Measurements from ENCODE around the gene CTAGE1. TPM values are rescaled to one million over a fixed set of nuclear protein-coding genes. Genes with fewer than 3 reads are reported as not detected.
A peak's percentile ranks its signal among the peaks of the same experiment; 100 is the strongest.
"Not testable (repeated sequence)": the region's sequence is repeated elsewhere in the genome, so short reads cannot be mapped to it uniquely, and the experiment has no call there.

CTAGE1 gene, protein sequence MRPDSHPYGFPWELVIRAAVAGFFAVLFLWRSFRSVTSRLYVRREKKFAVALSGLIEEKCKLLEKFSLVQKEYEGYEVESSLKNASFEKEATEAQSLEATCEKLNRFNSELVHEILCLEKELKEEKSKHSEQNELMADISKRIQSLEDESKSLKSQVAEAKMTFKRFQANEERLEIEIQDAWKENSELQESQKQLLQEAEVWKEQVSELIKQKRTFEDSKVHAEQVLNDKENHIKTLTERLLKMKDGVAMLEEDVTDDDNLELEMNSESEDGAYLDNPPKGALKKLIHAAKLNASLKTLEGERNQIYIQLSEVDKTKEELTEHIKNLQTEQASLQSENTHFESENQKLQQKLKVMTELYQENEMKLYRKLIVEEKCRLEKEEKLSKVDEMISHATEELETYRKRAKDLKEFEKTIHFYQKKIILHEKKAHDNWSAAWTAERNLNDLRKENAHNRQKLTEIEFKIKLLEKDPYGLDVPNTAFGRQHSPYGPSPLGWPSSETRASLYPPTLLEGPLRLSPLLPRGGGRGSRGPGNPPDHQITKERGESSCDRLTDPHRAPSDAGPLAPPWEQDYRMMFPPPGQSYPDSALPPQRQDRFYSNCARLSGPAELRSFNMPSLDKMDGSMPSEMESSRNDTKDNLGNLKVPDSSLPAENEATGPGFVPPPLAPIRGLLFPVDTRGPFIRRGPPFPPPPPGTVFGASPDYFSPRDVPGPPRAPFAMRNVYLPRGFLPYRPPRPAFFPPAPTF
- total RNA-seq, result not detected in 2 replicates

DNA sequence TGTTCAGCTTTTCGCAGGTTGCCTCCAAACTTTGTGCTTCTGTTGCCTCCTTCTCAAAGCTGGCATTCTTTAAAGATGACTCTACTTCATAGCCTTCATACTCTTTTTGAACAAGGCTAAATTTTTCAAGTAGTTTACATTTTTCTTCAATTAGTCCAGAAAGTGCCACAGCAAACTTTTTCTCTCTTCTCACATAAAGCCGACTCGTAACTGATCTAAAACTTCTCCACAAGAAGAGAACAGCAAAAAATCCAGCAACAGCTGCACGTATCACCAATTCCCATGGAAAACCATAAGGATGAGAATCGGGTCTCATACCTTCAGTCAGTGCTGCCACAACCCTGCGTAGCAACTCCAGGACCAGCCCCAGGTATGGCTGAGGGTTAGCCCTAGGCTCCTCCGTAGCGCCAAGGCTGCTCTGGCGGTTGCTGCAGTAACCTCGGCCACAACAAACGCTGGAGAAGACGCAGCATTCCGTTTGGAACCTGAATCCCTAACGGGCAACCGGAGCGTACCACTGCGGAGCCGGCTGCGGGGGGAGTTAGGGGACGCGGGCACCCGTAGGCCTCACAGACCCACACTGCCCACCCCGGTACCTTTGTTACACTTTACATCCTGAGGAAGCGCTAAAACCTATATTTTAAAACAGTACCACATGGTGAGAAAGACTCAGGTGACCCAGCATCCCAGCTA, at the start of gene CTAGE1:
CTAGE1 (minus strand) TSS at position 420 of the 693 bp plus-strand sequence; CDS start at position 316, 104 bp downstream.
- no peak for DNase-seq (ENCODE audit: low read depth in 2 of 2)

DNA sequence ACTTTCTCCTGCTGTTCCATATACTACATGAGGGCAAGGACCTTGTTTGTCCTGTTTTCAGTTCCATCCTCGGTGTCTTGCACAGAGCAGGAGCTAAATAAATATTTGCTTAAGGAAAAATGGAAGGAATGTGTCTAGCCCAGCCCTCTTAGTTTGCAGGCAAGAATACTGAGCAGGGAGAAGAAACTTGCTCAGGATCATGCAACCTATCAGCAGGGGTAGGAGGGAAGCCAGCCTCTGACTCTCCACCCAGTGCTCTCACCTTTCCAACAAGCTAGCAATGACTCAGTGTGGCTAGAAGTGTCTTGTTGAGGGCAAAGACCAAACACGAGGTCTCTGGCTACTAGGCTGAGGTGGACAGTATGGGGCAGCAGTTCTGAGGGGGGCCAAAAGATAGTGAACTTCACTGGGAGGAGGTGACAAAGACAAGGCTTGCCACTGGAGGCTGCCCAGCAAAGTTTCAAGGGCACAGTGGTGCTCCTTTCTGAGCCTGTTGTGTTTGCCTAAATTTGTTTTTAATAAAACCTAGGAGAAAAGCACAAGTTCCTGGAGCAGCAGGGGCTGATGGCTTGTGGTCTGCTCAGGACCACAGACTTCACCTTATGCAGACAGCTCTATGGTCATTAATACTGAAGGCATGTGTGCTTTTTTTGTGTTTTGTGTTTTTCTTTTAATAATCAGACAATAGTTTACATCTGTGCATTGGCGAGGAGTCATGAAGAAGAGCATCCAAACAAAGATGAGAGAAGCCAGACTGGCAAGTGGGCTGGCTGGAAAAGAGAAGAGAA, 49.1 kb upstream of the CTAGE1 start:
- DNase-seq (ENCODE audit: low read depth in 2 of 2), result peak in 1 of 2 donors; percentile 29

DNA sequence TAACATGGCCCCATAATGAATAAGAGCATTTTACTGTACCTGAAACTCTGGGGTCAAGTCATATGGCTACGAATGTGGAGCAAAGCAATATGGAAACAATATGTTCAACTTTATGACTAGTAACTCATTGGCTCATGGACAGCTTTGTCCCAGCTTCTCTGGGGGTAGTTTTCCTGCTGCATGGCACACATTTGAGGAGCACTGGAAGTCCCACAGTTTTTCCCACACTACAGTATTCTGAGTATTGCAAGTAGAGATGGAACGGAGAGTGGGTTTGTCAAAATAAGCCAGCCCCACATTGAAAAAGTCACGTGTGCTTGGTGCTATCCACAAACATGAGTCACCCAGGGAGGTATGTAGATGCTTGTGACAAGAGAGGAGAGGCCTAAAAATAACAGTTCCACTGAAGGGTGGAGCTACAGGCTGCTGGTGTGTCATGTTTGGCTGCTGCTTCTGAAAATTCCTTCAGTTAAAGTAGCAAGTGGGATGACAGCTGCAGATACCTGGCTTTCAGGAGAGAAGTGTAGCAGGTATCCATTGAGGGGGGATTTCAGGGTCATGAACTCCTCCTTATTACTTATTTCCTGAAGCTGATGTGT, 48.2 kb upstream of the CTAGE1 start:
- DNase-seq (ENCODE audit: low read depth in 2 of 2), result peak; percentile 5 to 86

DNA sequence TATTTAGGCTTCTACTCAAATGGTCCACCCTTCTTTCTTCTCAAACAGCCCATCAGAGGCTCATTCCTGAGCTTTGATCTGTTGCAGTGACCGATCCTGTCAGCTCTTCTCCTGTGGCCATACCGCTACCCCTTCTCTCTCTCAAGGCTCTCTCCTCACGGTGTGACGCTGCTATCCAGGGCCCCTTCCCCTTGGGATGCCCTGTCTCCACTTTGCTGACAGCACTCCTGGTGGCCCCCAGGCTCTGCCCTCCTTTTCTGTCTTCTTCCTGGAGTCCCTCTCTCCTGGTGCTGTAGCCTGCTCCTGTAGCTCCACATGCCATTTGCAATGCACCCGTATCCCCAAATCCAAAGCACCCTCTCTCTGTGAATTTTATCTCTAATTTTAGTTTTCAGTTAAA, 45.4 kb upstream of the CTAGE1 start:
- DNase-seq (ENCODE audit: low read depth in 2 of 2), result no peak

DNA sequence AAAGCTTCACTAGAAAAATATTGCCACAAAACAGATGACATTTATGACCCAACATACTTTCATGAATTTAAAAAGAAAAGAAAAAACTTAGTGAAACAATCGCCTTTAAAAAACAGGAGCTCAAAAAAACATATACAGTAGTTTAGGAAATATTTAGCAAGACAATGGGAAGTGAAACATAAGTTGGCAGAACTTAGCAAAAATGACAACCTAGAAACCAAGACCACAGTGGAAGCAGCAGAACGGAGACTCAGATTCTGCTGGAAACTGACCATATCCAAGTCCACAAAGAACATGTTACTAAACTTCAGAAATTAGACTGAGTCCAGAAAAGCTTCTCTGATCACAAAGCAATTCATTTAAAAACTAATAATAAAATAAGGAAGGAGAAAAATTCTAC, 41.8 kb upstream of the CTAGE1 start:
- no peak for DNase-seq (ENCODE audit: low read depth in 2 of 2)

DNA sequence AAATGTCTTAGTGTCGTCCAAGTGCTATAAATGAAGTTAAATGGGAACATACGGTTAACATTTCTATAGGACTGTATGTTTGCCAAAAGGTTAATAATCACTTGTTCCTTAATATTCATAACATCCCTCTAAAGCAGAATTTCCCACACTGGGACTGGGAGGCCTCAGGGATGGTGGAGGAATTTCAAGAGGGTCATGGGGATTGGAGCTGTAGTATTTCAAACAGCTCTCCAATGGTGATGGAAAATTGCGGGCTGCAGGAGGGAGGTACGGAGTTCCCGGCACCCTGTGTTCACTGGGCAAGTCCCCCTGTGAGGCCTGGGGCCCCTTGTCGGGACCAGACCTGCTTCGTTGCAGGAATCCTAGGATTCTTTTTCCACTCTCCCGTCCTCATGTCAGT, 39.8 kb upstream of the CTAGE1 start:
- no peak for DNase-seq (ENCODE audit: low read depth in 2 of 2)

DNA sequence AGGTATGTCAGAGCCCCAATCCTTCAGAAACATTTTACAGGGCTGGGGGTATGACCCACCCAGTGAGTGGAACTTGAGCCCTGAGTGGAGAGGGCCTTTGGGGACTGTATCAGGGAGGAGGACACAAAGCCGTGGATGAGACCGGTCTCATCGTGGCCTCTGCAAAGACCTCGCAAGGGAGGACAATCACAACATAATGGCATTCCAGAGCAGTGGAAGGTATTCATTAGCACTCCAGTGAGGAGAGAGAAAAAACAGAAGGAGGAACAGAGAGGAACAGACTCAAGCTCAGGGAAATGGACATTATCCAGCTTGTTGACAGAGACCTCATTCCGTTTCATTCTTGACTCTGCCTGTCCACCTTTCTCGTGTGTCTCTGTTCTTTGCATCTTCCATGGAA, 38.8 kb upstream of the CTAGE1 start:
- no peak for DNase-seq (ENCODE audit: low read depth in 2 of 2)

DNA sequence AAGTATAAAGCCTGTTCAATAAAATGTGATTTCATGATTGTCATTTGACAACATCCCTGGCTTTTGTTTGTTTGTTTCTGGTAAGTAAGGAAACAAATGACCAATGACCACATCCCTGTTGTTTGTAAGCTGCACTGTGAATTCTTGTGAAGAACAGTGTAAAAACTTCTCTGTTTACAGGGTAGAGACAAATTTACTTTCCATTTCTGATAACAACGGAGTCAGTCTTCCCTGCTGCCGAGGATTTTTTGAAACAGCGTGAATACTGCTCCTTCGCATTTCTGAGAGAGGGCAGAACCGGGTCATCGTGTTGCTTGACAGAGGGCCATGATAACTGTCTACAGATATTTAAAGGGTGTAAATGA, 38.4 kb upstream of the CTAGE1 start:
- no peak for DNase-seq (ENCODE audit: low read depth in 2 of 2)

DNA sequence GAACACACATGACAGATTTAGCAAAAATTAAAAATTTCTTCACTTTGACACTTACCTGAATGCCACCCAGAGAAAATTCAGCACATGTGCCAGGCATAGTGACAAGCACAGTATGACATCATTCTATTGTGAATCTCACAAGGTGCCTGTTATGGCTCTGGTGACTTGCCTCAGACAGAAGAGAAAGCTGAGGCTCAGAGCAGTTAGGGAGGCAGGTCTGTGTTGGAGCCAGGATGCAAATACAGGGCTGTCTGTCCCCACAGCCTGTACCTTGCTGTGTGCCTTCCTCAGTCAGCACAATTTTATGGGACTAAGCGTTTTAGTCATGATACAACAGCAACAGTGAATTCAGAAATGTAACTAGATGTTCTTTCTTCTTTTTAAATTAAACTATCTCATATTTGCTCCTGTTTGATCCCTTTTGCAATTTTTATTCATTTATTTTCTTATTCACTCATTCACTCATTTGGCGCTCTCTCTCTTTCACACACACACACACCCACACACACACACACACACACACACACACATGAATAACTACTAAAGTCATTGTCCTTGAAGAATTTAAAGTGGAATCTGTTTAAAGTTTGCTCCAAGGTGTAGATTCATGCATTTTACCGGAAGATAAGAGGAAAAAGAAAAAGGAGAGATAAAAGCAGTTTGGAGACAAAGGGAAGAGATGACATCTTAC, 37.9 kb upstream of the CTAGE1 start:
- no peak for DNase-seq (ENCODE audit: low read depth in 2 of 2)

DNA sequence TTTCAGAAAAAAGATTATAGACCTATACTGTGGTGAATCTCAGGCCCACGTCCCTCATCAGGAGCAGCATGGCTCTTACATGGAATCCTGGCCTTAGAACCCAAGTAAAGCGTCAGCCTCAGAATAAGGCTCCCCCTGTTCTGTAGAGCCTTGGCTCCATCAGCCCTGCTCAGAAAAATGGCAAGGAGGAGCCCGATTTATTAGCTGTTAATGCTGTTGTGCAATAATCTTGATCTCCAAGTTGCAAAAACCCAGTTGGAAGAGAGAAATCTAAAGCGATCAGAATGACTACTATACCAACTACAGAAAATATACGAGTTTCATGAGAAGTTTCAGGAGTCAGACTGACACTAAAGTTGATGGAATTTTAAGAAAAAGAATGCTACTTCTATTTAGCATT, 35.6 kb upstream of the CTAGE1 start:
- no peak for DNase-seq (ENCODE audit: low read depth in 2 of 2)

DNA sequence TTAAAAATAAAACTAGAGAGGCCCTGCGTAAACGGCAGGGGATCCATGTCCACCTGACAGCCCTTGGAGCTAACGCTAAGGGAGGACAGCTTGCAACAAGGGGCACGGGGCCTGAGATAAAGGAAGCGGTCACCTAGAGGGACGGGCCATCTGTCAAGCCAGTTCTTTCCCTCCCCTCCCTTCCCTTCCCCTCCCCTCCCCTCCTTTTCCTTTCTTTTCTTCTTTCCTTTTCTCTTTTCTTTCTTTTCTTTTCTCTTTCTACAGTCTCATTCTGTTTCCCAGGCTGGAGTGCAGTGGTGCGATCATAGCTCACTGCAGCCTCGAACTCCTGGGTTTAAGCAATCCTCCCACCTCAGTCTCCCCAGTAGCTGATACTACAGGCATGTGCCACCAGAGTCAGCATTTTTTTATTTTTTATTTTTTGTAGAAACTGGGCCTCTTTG, 34.5 kb upstream of the CTAGE1 start:
- DNase-seq (ENCODE audit: low read depth in 2 of 2), result peak in 1 of 2 donors; percentile 57

DNA sequence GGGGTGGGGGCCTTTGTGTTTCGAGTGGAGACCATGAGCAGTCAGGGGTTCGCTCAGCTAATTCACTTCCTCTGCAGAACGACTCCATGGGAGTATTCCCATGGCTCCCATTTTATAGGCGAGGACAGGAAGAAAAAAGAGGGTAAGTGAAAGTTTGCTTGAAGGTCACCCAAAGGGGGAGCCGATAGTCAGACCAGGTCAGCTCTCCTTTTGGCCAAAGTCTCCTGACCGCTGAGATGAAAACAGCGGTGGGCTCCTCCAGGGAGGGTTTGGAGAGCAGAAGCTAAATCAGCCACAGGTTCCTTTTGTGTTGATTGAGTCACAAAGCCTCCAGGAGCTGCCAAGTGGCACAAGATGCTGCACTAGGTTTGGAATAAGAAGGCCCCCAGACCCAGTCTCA, 34.1 kb upstream of the CTAGE1 start:
- no peak for DNase-seq (ENCODE audit: low read depth in 2 of 2)

DNA sequence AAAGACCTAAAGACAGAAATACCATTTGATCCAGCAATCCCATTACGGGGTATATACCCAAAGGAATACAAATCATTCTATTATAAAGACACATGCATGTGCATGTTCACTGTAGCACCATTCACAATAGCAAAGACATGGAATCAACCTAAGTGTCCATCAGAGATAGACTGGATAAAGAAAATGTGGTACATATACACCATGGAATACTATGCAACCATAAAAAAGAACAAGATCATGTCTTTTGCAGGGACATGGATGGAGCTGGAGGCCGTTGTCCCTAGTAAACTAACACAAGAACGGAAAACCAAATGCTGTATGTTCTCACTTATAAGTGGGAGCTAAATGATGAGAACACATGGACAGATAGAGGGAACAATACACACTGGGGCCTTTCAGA, 33.1 kb upstream of the CTAGE1 start:
- DNase-seq (ENCODE audit: low read depth in 2 of 2), result not testable (repeated sequence)

DNA sequence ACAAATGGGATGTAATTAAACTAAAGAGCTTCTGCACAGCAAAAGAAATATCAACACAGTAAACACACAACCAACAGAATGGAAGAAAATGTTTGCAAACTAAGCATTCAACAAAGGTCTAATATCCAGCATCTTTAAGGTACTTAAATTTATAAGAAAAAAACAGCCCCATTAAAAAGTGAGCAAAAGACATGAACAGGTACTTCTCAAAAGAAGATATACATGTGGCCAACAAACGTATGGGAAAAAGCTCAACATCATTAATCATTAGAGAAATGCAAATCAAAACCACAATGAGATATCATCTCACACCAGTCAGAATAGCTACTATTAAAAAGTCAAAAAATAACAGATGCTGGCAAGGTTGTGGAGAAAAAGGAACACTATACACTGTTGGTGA, 32.6 kb upstream of the CTAGE1 start:
- not testable (repeated sequence) for DNase-seq (ENCODE audit: low read depth in 2 of 2)

DNA sequence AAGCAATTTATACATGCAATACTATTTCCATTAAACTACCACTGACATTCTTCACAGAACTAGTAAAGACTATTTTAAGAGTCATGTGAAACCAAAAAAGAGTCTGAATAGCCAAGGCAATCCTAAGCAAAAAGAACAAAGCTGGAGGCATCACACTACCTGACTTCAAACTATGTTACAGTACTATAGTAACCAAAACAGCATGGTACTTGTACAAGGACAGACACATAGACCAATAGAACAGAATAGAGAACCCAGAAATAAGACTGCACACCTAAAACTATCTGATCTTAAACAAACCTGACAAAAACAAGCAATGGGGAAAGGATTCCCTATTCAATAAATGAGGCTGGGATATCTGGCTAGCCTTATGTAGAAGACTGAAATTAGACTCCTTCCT, 32.0 kb upstream of the CTAGE1 start:
- not testable (repeated sequence) for DNase-seq (ENCODE audit: low read depth in 2 of 2)

DNA sequence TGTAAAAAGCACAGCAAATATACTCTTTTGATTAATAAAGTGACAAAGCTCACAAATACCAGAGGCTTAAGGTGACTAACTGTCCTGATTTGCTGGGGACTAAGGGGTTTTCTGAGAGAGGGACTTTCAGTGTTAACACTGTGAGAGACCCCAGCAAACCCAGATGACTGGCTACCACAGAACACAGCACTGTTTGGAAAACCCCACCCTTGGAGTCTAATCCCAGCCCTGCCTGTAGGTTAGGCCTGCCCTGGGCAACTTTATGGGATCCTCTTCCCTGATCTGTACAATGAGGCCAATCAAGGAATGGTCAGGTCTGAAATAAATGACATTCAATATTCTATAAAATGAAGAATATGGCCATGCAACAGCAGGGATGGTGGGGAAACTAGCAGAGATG, 30.5 kb upstream of the CTAGE1 start:
- DNase-seq (ENCODE audit: low read depth in 2 of 2), result no peak

DNA sequence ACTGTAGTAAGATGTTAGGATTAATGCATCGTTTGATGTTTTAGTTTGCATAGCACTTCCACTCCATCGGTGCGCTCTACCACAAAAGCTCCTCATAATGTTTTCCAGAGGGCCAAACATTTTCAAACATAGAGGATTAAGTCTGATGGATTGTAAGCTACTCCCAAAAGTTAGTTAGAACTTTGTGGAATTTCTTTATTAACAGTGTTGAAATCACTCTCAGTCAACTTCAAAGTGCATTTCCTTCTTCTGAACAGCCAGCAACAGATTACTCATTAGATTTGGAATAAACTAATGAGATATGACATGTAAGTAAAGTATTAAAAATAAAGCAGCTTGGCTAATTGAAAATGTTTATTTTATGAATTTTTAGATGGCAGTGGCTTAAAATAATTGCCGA, 30.1 kb upstream of the CTAGE1 start:
- DNase-seq (ENCODE audit: low read depth in 2 of 2), result no peak

DNA sequence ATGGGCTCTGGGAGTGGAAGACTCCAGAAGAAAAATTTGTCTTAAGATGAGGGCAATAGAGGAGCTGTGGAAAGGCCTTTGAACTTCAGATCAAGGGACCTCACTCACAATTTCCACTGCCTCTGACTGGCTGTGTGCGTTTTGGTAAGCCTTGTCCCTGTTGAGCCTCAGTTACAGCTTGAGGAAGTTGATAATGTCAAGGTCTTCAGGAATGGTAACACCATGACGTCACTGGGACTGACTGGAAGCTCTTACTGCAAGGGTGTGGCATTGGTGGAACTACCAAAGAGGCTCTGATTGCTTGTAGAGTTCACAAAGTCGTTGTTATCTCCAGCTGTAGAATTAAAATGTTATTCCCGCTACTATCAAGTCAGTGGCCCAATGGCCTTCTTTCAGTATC, 29.2 kb upstream of the CTAGE1 start:
- no peak for DNase-seq (ENCODE audit: low read depth in 2 of 2)

DNA sequence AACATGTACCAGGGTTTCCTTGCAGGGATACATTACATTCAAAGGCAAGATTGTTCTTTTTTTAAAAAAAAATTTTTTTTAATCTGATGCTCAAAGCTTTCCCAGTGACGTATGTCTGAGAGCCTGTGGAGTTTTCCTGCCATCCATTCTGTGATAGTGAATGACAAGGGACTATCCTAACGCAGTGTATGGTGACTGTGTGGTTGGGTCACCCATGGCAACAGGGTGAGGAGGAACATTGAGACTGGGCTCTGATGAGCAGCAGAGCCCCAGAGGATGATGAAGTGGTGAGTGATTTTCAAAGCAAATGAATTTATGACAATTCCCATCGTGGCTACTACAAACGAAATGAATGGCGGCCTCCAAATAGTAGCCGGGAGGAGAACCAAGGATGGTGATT, 28.6 kb upstream of the CTAGE1 start:
- no peak for DNase-seq (ENCODE audit: low read depth in 2 of 2)

DNA sequence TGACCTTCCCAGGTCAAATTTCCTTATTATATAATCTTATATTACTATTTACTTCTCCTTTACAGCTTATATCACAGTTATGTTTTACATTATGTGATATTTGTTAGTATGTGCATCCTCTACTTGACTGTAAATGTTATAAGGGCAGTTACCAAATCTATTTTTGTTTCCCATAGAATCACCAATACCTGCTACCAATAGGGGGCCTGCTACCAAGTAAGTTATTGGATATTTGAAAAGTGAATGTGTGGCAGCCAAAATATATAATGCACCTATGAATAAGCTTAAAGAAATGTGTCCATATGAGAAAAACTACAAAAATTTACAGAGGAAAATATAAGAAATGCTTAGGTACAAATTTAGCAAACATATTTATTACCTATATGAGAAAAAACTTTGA, 23.9 kb upstream of the CTAGE1 start:
- no peak for DNase-seq (ENCODE audit: low read depth in 2 of 2)

DNA sequence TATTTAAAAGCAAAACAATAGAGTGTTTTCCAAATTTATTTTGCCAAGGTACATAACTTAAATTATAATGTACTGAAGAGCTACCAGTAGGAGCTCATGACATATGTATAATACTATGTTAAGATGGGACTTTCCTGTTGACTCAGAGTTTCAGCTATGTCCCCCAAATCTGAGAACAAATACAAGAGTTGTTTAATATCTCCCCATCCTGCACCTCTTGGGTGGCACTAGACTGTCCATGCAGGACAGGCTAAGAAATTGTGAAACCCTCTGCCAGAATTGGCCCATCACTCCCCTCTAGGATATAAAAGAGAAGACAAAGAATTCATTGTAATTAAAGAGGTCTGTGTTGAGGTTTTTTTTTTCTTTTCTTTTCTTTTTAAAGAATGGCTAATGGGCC, 21.7 kb upstream of the CTAGE1 start:
- DNase-seq (ENCODE audit: low read depth in 2 of 2), result no peak
